Heart right ventricle (tissue), 16 donors: ENCODE results near the gene CYYR1. TPM values are rescaled to one million over a fixed set of nuclear protein-coding genes. Genes with fewer than 3 reads are reported as not detected.

Source experiments
- ATAC-seq, 8 donors: fragments of 200-7000 bp; cut with Tn5 transposase; one replicate each; pipeline ENCODE4 v1.9.1; 2020; ENCODE audit warnings: mild to moderate bottlenecking in 8 of 8, moderate library complexity in 8 of 8, moderate number of reproducible peaks in 1 of 8
- DNase-seq, 2 donors: peaks; one replicate each; pipeline ENCODE4 v3.0.0-alpha.2; 2020
- H3K27ac ChIP-seq, 10 donors: fragments of 200-600 bp; sonication (generic) in 2 of 10; one replicate each; pipeline versions ENCODE4 v1.5.0 to v1.8.0; 2020 to 2022; ENCODE audit warnings: mild to moderate bottlenecking in 3 of 10
- H3K27me3 ChIP-seq, 7 donors: fragments of 200-600 bp; one replicate each; pipeline ENCODE4 v1.8.0; 2021 to 2022; ENCODE audit warnings: mild to moderate bottlenecking in 2 of 7
- H3K36me3 ChIP-seq, 9 donors: fragments of 200-600 bp; sonication (generic) in 1 of 9; one replicate each; pipeline versions ENCODE4 v1.5.0 to v1.8.0; 2020 to 2022; ENCODE audit warnings: mild to moderate bottlenecking in 2 of 9
- H3K4me1 ChIP-seq, 9 donors: fragments of 200-600 bp; sonication (generic) in 1 of 9; one replicate each; pipeline versions ENCODE4 v1.5.0 to v1.8.0; 2020 to 2022; ENCODE audit warnings: mild to moderate bottlenecking in 4 of 9
- H3K4me3 ChIP-seq, 10 donors: fragments of 200-600 bp; sonication (generic) in 2 of 10; one replicate each; pipeline versions ENCODE4 v1.5.0 to v1.8.0; 2020 to 2022; ENCODE audit warnings: mild to moderate bottlenecking in 7 of 10, moderate library complexity in 2 of 10
- H3K9me3 ChIP-seq, 11 donors: fragments of 200-600 bp in 10 of 11; sonication (generic) in 2 of 11; one replicate each; pipeline versions ENCODE4 v1.5.0 to v1.8.0; 2013 to 2022; ENCODE audit warnings: mild to moderate bottlenecking in 2 of 11, control low read depth in 1 of 11, moderate library complexity in 1 of 11
- CTCF ChIP-seq, 9 donors: fragments of 200-600 bp; sonication (generic) in 2 of 9; IDR thresholded peaks; one replicate each; pipeline versions ENCODE4 v1.5.0 to v1.8.0; 2021 to 2022; ENCODE audit warnings: antibody characterized with exemption in 9 of 9, mild to moderate bottlenecking in 5 of 9, moderate library complexity in 1 of 9
- WGBS, 2 donors: extraction: QIAGEN DNeasy Blood & Tissue Kit; methylation state at CpG; one replicate each; pipeline ENCODE4 v1.1.7; 2013; ENCODE audit warnings: inconsistent platforms in 1 of 2; 5-methylcytosine and 5-hydroxymethylcytosine counted together
- intact Hi-C, 10 donors: fragments of 100-400 bp; cut with DNase I; formaldehyde crosslinking; loops; one replicate each; pipeline versions ENCODE4 v1.11.1 to v1.14.2; 2022
- polyA plus RNA-seq, 2 donors: library from polyadenylated mRNA; stranded (reverse); fragments of 200-250 nt; gene quantifications; one replicate each; pipeline ENCODE4 v1.2.3, GENCODE V29; 2013
- total RNA-seq, 10 donors: library from RNA; stranded (reverse); fragmentation: NEBNext Ultra II Directional in 3 of 10; extraction: Animal tissue kit (Norgen Biotek cat#: 25700) in 3 of 10; gene quantifications; one replicate each; pipeline versions ENCODE4 v1.2.1 to v1.2.4, GENCODE V29; 2021 to 2023
- donor health status: Arrhythmogenic right ventricular cardiomyopathy.
- donor health status: ischemic (EF 13 %, LVEDD 7.1; RV severe dilation, severe dysfunction).
- donor health status: healthy with polysubstance abuse.
- donor health status: DM: no; HTN: yes; CAD: no.
- donor health status: DM: no; HTN: no; CAD: no.
- donor health status: ischemic (EF 25% LVEDD 6.9; RV normal size, moderate dysfunction).
- donor health status: ischemic (EF 25% LVEDD 5.7; RV mildly dilated, moderate dysfunction).
- donor health status: healthy.
- donor health status: DM: yes; HTN: yes; CAD: no.
- donor health status: Ischemic cardiomyopathy.
- donor health status: ischemic (EF 35%, LVEDD 5.7; RV mildly dilated, moderate dysfunction).
- donor health status: nonischemic (EF 11% LVEDD 7.7; RV severe dilation, severe dysfunction).
- donor health status: DM: yes; HTN: yes; CAD: no.
- donor health status: PGD.
- donor health status: ischemic (EF 29% LVEDD 5.4; RV normal size, mild dysfunction).
- donor health status: nonischemic (EF 23%, LVEDD 6.1; RV moderate dilation, normal function).

The CYYR1 gene
- total and polyA plus RNA-seq, 12 donors = 10.8 to 38.2 (median 15.8) TPM

- Histone ChIP-seq H3K4me3 (no peak overlapping the region), H3K9me3 (no peaks in the 10 kb centered on the region), H3K4me1 (no peaks in the 10 kb centered on the region), H3K27me3 (no peaks in the 10 kb centered on the region), H3K36me3 (no peaks in the 10 kb centered on the region), H3K27ac (no peak overlapping the region)
- TF ChIP-seq CTCF (IDR thresholded peaks at IDR 0.05) = no peak
- WGBS, 2 donors = 88 to 90% methylated on average over 5 of the region's 5 CpGs
- DNase-seq = no peak
- ATAC-seq = no peak
- intact Hi-C loops = no loop called here
Observed at GRCh38 chr21:26453267-26453666, 119.8 kb downstream of the CYYR1 start.

- Histone ChIP-seq H3K9me3 (no peaks in the 10 kb centered on the region), H3K27ac (no peak overlapping the region), H3K4me1 (no peaks in the 10 kb centered on the region), H3K36me3 (no peaks in the 10 kb centered on the region), H3K4me3 (no peak overlapping the region), H3K27me3 (no peaks in the 10 kb centered on the region)
- ATAC-seq (no peak), DNase-seq (no peak)
- no peak for TF ChIP-seq CTCF (IDR thresholded peaks at IDR 0.05)
- WGBS, 2 donors = 77 to 89% methylated on average over 2 of the region's 2 CpGs
- intact Hi-C loops = no loop called here
Observed at GRCh38 chr21:26451081-26451740, 121.9 kb downstream of the CYYR1 start.

GRCh38 chr21:26449161-26449560, 123.9 kb downstream of the CYYR1 start:
- intact Hi-C loops = no loop called here
- 19 to 35% methylated on average over 5 of the region's 5 CpGs for WGBS, 2 donors
- H3K4me1 ChIP-seq = no peaks in the 10 kb centered on the region
- no peak overlapping the region for H3K27ac ChIP-seq
- no peaks in the 10 kb centered on the region for H3K9me3 ChIP-seq
- H3K27me3 ChIP-seq = no peaks in the 10 kb centered on the region
- no peak for DNase-seq
- TF ChIP-seq CTCF (IDR thresholded peaks at IDR 0.05) = no peak
- ATAC-seq = peak in 3 of 8 donors; percentile 43 to 90 (median 72)
- no peaks in the 10 kb centered on the region for H3K36me3 ChIP-seq
- no peak overlapping the region for H3K4me3 ChIP-seq

- H3K4me3 ChIP-seq = no peak overlapping the region
- DNase-seq (no peak), ATAC-seq (peak in 1 of 8 donors; percentile 57)
- 74 to 76% methylated on average over 4 of the region's 4 CpGs for WGBS, 2 donors
- no peaks in the 10 kb centered on the region for H3K4me1 ChIP-seq
- no peaks in the 10 kb centered on the region for H3K9me3 ChIP-seq
- H3K27me3 ChIP-seq = no peaks in the 10 kb centered on the region
- no peak overlapping the region for H3K27ac ChIP-seq
- no peak for TF ChIP-seq CTCF (IDR thresholded peaks at IDR 0.05)
- H3K36me3 ChIP-seq = no peaks in the 10 kb centered on the region
- intact Hi-C loops = no loop called here
Observed at GRCh38 chr21:26448751-26449150, 124.3 kb downstream of the CYYR1 start.
